Measurements from ENCODE around the gene HEATR5B.

HEATR5B gene

DNA sequence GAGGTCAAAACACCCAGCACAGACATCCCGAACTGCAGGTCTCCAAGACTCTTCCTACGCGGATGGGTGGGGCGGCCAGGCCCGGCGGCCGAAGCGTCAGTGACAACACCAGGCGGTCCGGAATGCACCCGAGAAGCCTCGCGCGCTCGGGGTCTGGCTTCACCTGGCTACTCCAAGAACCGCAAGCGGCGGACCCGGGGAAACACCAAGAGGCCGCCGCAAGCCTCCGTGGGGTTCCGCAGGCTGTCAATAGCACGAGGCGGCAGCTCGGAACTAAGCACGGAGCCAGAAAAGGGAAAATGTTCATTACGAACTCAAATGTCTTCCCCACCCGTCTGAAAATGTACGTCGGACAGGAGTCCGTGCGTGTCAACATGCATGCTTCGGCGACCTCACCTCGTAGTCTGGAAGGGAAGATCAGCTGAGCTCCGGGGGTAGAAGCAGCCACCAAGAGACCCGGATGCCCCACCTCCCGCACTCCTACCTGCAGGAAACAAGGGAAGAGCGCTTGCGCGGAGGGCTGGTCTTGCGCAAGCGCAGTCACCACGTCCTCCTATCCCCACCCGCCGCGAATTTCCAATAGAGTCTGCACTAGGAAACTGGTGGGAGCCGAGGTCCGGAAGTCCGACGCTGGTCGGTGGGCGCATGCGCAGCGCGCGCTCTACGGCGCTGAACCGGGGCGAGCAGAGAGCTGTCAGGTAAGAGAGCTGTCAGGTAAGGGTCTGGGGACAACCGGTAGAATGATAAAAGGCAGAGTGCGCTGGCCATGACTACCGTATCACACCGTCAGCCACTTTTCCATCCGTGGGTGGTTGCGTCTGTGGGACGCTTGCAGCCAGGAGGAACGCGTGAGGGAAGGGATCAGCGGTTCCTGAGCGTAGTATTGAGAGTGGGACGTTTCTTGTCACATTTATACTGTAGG lies at the start of gene HEATR5B, which contains the start of gene GPATCH11:
TSS of gene HEATR5B (minus strand) at position 500 of the 922 bp plus-strand sequence. CDS start 958 bp downstream, outside the sequence.
TSS of gene GPATCH11 (plus strand) at position 646 of the 922 bp plus-strand sequence. CDS start 3,864 bp downstream, outside the sequence.
- peak; percentile 93 for DNase-seq

DNA sequence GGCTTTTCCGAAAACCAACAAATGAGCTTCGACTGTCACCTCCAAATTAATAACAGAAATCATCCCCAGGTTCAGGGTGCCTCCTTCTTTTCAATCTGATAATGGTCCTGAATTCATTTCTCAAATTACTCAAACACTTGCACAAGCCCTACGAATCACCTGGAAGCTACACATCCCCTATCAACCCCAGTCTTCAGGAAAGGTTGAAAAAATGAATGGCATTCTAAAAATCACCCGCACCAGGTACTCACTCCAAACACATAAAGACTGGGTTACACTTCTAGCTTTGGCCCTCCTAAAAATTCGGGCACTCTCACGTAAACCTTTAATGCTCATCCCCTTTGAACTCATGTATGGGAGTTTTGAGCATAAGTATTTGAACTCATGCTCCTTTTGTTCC lies 48.7 kb upstream of the HEATR5B start:
- no peak for DNase-seq

DNA sequence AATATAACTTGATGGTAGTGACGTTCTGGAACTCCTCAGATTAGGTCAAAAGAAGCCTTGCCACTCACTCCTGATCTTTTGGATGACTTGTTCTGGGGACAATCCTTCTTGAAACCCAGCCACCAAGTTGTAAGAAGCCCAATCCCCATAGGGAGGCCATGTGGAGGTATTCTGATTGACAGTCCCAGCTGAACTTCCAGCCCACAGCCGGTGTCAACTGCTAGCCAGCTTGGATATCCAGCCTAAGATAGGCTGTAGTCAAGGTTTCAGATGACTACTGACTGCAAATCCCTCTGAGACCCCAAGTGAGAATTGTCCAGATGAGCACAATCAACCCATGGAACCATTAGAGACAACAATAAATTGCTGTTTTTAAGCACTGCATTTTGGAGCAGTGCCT lies 41.2 kb upstream of the HEATR5B start:
- DNase-seq: no peak

DNA sequence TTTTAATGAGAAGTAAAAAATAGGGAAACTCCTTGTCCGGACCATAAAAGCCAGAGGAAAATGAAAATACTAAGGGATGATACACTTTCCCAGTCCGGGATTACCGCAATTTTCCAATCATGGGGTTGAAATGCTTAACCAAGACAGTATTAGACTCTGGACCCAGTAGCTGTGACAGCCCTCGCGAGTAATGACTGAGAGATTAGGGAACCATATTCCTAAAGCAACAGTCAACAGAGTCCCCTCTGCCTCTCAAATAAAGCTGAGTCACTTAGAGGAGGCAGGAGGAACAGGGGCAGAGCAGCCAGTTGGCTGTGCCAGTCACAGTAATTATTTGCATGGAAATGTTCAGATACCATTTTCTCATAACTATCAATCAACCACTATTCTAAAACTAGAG lies 35.0 kb upstream of the HEATR5B start:
- DNase-seq: no peak

DNA sequence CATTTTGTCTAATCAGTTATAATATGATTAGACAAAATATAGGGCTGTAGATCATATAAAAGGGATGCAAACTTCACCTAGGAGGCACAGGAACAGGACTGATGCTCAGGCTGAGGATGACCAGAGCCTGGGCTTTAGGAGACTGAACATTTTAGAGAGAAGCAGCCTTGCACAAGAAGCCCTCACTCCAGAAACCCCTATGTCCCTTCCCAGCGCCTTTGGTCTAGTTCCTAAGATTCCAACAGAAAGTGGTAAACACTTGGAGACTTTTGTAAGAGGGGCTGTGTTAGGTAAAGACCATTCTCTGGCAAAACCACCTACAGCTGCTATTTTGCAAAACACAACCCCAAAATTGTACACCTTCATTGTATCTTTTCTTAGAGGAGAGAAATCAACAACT lies 33.4 kb upstream of the HEATR5B start:
- DNase-seq: no peak

DNA sequence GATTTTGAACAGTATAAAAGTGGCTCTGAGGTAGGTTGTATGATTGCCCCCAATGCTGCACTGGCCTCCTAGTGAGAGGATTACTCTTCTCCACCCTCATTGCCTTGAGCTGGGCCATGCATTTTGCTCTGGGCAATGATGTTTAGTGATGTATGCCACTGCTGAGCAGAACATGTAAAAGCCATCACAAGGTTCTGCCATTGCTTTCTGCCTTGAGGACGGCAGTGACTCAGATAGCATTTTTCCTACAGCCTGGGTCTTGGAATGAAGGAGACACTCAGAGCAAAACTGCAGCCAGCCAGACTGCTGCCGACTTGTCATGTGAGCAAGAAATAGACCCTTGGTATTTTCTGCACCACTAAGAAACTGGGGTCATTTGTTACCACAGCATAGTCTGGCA lies 27.8 kb upstream of the HEATR5B start:
- no peak for DNase-seq

DNA sequence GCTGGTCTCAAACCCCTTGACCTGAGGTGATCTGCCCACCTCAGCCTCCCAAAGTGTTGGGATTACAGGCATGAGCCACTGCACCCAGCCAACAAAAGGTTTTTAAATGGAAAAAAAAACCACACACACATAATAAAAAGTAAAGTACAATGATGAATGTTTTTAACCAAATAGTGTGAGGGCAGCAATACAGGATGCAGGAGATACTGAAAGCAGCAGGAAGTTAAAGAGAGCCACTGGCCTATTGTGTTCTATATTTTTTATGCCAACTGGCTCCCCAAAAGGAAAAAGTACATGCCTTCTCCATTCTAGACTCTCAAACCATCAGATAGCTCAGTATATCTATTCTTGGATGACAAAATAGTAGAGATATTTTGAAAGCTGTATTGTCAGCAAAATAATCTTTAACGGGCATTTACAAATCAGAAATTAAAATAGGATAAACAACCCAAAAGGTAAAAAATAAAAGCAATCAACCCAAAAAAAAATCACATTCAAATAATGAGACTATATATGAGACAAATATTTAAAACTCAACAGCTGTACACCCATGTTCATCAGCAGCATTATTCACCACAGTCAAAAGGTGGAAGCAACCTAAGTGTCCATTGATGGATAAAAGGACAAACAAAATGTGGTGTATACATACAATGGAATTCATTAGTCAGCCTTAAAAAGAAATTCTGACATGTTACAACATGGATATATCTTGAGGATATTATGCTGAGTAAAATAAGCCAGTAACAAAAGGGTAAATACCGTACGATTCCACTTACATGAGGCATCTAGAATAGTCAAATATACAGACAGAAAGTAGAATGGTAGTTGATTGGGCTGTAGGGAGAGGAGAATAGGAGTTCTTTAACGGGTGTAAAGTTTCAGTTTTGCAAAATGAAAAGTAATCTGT lies 26.4 kb upstream of the HEATR5B start:
- DNase-seq: no peak

DNA sequence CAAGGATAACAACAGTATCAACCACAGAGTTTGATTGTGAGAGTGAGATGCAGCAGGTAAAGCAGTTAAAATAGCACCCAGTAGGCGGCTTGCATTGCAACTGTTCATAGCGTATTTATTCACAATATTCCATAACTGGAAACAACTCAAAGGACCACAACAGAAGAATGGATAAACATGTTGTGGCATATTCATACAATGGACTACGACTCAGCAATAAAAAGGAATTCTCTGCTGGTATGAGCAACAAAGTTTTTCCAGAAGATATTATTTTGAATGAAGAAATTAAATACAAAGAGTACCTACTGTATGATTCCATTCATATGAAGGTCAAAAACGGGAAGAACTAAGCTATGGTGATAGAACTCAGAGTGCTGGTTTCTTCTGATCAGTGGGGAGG lies 25.4 kb upstream of the HEATR5B start:
- no peak for DNase-seq

DNA sequence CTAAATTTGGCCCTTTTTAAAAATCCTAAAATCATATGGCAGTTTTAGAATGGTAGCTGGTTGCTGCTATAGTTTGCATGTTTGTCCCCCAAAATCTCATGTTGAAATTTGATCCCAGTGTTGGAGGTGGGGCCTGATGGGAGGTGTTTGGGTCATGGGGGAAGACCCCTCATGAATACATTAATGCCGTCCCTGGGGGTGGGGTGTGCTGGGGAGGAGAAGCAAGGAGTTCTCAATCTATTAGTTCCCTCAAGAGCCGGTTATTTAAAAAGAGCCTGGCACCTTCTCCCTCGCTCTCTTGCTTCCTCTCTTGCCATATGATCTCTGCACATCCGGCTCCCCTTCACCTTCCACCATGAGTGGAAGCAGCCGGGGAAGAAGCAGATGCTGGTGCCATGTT lies 21.0 kb upstream of the HEATR5B start:
- no peak for DNase-seq

DNA sequence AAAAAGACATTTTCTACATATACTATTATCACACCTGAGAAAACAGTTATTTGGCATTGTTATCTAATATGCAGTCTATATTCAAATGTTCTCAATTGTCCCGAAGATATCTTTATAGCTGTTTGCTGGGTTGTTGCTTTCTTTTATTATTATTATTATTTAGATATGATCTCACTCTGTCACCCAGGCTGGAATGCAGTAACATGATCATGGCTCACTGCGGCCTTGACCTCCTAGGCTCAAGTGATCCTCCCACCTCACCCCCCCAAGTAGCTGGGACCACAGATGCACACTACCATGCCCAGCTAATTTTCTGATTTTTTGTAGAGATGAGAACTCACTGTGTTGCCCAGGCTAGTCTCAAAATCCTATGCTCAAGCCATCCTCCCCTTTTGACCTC lies 20.0 kb upstream of the HEATR5B start:
- DNase-seq: no peak

DNA sequence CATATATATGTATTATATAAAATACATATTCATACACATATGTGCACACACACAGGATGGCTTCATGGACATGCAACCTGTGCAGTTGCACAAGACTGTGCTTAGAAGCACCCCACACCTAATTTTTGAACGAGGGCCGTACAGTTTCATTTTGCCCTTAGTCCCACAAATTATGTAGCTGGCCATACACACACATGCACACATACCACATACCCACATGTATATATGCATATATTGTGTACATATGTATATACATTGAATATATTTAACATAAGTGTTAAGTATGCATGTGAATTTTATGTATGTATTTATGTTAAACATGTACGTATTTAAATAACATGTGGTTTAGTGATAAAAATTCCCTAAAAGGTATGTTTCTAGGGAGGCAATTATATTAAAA lies 18.4 kb upstream of the HEATR5B start:
- DNase-seq: no peak

DNA sequence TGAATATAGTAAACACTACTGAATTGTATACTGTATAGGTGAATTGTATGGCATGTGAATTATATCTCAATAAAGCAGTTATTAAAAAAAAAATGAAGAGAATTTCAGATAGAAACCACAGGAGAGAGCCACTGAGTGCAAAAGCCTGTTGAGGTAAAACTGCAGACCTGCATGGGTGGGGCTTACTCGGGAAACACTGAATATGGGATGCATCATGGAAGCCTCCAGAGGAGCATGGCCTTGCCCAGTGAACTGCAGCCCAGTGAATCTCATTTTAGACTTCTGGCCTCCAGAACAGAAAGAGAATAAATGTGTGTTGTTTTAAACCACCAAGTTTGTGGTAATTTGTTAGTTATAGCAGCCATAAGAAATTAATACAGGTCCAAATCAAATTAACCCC lies 15.9 kb upstream of the HEATR5B start:
- DNase-seq: no peak

DNA sequence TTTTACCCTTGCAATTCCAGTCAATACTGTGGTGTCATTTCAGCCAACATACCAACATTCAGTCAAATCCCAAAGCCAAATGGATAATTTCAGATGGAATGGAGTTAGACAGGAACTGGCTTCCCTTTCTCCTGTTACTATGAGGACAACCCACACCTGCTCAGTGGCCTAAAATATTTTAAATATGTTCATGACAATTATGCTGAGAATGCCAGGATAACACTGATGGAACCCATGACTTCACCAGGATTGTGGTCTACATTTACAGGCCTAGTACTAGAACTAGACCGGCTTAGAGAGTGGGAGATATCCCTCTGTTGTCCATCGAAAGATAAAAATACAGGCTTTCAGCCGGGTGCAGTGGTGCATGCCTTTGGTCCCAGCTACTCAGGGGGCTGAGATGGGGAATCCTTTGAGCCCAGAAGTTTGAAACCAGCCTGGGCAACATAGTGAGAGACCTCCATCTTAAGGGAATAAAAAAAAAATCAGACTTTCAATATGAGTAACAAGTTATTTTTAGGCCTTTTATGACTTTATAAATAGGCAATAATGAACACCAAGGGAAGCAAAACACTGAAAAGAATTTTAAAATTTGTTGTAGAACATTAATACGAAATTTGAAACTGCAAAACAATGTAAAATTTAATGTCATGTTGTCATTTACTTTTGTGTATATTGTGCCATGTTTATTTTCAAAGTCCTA lies 14.4 kb upstream of the HEATR5B start:
- DNase-seq: no peak

DNA sequence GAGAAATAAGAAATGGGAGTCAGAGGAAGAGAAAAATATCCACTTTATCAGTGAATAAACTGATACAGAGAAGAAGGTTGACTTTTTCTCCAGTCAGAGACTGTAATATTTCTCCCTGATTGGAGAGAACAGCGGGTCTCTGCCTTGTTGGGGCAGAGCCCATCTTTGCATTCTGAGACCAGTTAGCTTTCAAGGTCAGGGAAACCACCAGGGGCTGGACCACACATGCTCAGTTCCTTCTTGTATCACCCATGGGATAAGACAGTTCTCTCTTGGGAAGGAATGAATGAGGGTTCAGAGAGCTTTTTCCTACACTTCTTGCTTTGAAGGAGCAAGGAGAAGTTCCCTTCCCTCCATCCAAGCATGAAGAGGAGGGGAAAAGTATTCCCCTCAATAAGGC lies 12.4 kb upstream of the HEATR5B start:
- no peak for DNase-seq

DNA sequence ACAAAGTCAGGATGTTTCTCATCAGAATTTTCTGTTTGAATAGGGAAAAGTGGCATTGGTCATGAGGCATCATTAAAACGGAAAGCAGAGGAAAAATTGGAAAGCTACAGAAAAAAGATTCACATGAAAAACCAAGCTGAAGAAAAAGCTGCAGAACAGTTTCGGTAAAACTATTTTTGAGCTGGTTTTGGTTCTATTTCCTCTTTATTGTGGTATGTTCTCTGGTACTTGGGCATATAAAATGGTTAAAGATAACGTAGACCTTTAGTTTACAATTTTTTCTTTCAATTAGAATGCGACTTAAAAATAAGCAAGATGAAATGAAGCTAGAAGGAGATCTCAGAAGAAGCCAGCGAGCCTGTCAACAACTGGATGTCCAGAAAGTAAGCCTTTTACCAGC lies 7.7 kb upstream of the HEATR5B start:
- no peak for DNase-seq

DNA sequence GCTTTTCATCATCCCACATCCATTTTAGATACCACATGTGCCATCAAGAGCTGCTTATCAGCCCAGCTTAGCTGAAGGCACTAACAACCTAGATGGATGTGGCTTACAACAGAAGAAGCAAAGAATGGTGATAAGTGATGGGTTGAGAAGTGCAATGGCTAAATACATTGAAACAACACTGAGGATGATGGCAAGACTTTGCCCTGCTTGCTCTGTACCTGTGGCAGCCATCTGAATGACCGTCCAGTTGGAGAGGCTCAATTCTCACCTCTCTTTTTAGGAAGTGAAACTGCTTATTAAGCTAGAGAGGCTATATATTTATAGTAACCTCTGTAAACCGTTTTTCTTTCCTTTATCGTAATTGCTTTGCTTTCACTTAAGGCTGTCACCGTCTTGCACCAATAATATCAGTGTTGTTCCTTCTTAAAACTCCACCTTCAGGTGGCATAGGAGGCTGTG lies 5.9 kb upstream of the HEATR5B start:
- DNase-seq: no peak

DNA sequence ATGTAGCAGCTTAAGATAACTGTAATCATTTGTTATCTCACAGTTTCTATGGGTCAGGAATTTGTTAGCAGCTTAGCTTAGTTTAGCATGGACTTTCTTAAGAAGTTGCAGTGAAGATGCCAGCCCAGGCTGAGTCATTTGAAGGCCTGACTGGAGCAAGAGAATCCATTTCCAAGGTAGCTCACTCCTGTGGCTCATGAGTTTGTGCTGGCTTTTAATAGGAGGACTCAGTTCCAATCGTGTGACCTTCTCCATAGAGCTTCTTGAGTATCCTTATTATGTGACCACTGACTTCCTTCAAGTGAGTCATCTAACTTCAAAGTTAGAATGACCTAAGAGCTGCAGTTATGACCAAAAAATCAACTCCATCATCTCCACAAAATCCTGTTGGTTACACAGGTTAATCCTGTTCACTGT lies 1.6 kb upstream of the HEATR5B start:
- peak; percentile 14 for DNase-seq

DNA sequence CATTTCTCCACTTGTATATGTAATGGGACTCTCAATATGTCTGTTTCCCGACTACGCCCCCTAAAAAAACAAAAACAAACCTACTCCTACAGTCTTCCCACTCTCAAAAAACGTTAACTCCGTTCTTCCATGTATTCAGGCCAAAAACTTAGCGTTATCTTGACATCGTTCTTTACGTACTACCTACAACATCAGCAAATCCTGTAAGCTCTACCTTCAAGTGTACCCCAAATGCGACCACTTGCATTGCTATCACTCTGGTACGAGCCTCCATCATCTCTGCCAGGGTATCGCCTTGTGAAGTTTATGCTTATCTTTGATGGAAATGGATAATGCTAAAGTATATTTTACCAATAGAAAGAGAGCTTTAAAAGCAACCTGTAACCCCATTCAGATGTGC lies 625 bp upstream of the HEATR5B start:
- no peak for DNase-seq

DNA sequence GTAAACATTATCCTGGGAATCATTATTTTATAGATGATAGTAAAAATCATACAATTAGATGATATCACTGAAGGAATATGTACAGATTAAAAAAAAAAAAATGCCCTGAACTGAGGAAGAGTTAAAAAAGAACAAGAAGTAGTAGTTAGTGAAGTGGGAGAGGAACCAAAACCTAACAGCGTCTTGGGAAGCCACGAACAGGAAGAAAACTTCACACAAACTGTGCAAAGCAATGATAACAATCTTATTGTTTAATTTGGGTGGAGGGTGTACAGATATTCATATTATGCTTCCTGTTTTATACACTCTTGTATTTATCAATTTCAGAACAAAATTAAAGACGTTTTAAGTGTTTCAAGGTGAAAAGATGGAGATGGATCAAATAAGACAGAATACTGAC lies 3.5 kb downstream of the HEATR5B start:
- DNase-seq: no peak

DNA sequence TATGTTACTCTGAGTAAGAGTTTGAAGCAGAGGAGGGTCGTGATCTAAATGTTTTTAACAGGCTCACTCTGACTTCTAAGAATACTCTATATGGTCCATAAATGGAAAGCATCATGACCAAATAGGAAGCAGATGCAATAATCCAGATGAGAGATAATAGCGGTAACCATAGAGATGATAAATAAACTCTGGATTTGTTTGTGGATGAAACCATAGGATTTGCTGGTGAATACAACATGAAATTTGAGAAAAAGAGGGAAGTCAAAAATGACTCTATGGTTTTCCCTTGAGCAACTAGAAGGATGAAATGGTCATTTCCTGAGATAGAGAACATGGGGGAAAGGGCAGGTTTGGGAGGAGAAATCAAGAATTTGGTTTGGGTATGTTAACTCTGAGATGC lies 3.9 kb downstream of the HEATR5B start:
- DNase-seq: no peak

DNA sequence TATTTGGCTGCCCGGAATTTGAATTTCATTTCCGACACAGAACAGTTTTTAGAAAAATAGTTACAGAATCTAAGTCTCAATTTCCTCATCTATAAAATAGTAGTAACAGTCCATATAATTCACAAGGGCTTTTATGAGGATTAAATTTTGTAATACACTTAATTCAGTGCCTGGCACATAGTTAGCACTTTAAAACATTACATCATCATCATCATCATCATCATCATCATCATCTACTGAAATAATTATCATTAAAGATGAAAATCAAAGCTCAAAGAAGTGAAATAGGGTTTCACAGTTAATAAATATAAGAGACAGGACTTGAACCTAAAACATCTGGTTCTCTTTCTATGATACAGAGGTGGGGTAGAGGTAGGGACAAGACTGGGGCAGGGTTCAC lies 13.2 kb downstream of the HEATR5B start:
- DNase-seq: no peak

DNA sequence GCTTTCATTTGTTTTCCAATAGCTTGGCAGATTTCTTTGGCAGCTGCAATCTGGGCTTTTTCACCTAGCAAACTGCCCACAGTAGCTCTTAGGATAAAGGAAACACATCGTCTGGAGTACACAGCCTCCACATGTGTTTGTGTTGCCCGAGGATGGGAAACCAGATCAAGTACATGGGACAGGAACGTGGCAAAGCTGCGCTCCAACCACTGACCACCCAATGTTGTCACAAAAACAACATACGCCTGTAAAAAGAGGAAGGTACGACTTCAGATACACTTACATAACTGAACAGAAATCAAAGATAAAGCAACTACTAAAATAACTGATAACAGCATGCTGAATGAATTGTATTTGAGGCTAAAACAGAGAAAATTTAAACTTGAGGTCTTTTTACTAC lies 15.5 kb downstream of the HEATR5B start:
- no peak for DNase-seq

DNA sequence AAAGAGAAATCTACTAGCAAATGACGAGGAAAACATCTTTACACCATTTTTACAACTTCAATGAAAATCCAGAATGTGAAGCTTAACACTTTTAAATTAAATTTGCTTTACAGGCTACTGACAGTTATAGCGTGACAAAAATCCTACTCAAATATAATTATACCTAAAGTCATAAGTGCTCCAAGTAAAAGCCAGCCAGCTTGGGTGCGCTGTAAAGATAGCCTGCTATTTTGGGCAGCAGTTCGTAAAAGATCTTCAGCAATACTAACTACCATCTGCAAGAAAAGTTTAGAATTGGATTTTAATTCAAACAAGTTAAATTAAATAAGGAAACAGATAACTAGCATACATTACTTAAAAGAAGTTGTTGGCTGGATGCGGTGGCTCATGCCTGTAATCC lies 22.4 kb downstream of the HEATR5B start:
- DNase-seq: no peak

All from stimulated activated CD4-positive, alpha-beta T cell treated with anti-CD3 and anti-CD28 coated beads, Interleukin-1b, Interleukin-23, amount 100 ng/mL, for 48 hours (primary cell).